K562 (cell line): ENCODE measurements around the gene DUSP28. TPM values are rescaled to one million over a fixed set of nuclear protein-coding genes. Genes with fewer than 3 reads are reported as not detected.
A peak's percentile ranks its signal among the peaks of the same experiment; 100 is the strongest.

Source experiments
- BCLAF1 ChIP-seq, 2 experiments: fragments of 450-650 bp in 1 of 2; IDR thresholded peaks; 2 replicates each; pipeline ENCODE4 v1.6.1; 2011 to 2017; ENCODE audit warnings: low read depth in 2 of 2, antibody characterized with exemption in 1 of 2, borderline replicate concordance in 1 of 2, low read length in 1 of 2, mild to moderate bottlenecking in 1 of 2, mixed read lengths in 1 of 2; ENCODE audit not compliant: control insufficient read depth in 1 of 2
- CREBBP ChIP-seq: IDR thresholded peaks from one replicate; pipeline ENCODE4 v1.6.1; 2012; ENCODE audit warnings: low read depth, mild to moderate bottlenecking, control low read depth, inconsistent platforms, low read length
- E2F6 ChIP-seq, 2 experiments: IDR thresholded peaks; 2 replicates each; pipeline ENCODE4 v1.6.1; 2011; ENCODE audit warnings: borderline replicate concordance in 1 of 2, control low read depth in 1 of 2, low read depth in 1 of 2, low read length in 1 of 2, mild to moderate bottlenecking in 1 of 2, mixed read lengths in 1 of 2, moderate library complexity in 1 of 2; ENCODE audit not compliant: insufficient read depth in 1 of 2, insufficient read length in 1 of 2, poor library complexity in 1 of 2, severe bottlenecking in 1 of 2; ENCODE audit errors: extremely low read depth in 1 of 2
- ETV6 ChIP-seq, 3 experiments: fragments of 150-350 bp in 1 of 3; sonication (generic) in 1 of 3; formaldehyde crosslinking in 1 of 3; IDR thresholded peaks; 2 replicates each; pipeline versions ENCODE4 v1.6.1 to v1.8.0; 2014 to 2022; ENCODE audit warnings: borderline replicate concordance in 2 of 3, low read depth in 2 of 3, antibody characterized with exemption in 1 of 3, low read length in 1 of 3, mild to moderate bottlenecking in 1 of 3, missing genetic modification reagents in 1 of 3
- HBP1 ChIP-seq: fragments of 450-650 bp; formaldehyde crosslinking; IDR thresholded peaks from 2 replicates; pipeline ENCODE4 v1.4.0; 2022; ENCODE audit warnings: missing genetic modification characterization
- JUND ChIP-seq, 2 experiments: IDR thresholded peaks; 2 replicates in 1 of 2; 3 replicates in 1 of 2; pipeline ENCODE4 v1.6.1; 2011; ENCODE audit warnings: borderline replicate concordance in 2 of 2, low read depth in 2 of 2, low read length in 2 of 2, improper control_type of control experiment in 1 of 2, missing biosample characterization in 1 of 2, missing genetic modification characterization in 1 of 2, missing genetic modification reagents in 1 of 2
- PBX2 ChIP-seq, 2 experiments: IDR thresholded peaks in 1 of 2; conservative IDR thresholded peaks in 1 of 2; 2 replicates each; pipeline ENCODE4 v1.6.1; 2016; ENCODE audit warnings: low read depth in 2 of 2, mild to moderate bottlenecking in 1 of 2, missing compliant biosample characterization in 1 of 2, missing genetic modification characterization in 1 of 2, moderate library complexity in 1 of 2
- POLR3A ChIP-seq: IDR thresholded peaks from 2 replicates; pipeline ENCODE4 v1.6.1; 2011; ENCODE audit warnings: borderline replicate concordance, mild to moderate bottlenecking, moderate library complexity; ENCODE audit not compliant: insufficient read length, insufficient read depth; ENCODE audit errors: extremely low read depth
- SMARCC2 ChIP-seq: fragments of 450-650 bp; IDR thresholded peaks from 2 replicates; pipeline ENCODE4 v1.6.1; 2017; ENCODE audit warnings: antibody characterized with exemption, moderate library complexity, mild to moderate bottlenecking, low read depth
- TAL1 ChIP-seq: fragments of 450-650 bp; IDR thresholded peaks from 2 replicates; pipeline ENCODE4 v1.6.1; 2016; ENCODE audit warnings: mild to moderate bottlenecking
- TARDBP ChIP-seq: fragments of 450-650 bp; IDR thresholded peaks from 2 replicates; pipeline ENCODE4 v1.6.1; 2016
- TCF7 ChIP-seq: sonication (generic); IDR thresholded peaks from 2 replicates; pipeline ENCODE4 v1.6.1; 2016; ENCODE audit warnings: antibody characterized with exemption, borderline replicate concordance
- U2AF1 ChIP-seq: fragments of 200-400 bp; formaldehyde crosslinking; optimal IDR thresholded peaks from 2 replicates; pipeline ENCODE3; 2017; ENCODE audit warnings: mild to moderate bottlenecking, low read depth, low read length, moderate library complexity
- ZNF23 ChIP-seq: fragments of 250-450 bp; sonication (Bioruptor Pico); IDR thresholded peaks from 2 replicates; pipeline ENCODE4 v1.4.0; 2020; ENCODE audit warnings: mild to moderate bottlenecking
- ZNF764 ChIP-seq: fragments of 250-450 bp; sonication (Bioruptor Pico); IDR thresholded peaks from 2 replicates; pipeline ENCODE4 v1.4.0; 2020; ENCODE audit warnings: low read depth, mild to moderate bottlenecking, moderate library complexity
- polyA plus RNA-seq, 8 experiments: library from polyadenylated mRNA; depleted of rRNA in 4 of 8; stranded (reverse) in 5 of 8; unstranded in 3 of 8; fragments of >200 nt; fragmentation: Nextera tagmentation in 2 of 8; fragmentation: Illumina TruSeq in 1 of 8; extraction: Ambion mirVana in 2 of 8; extraction: Trizol in 1 of 8; gene quantifications; 2 replicates each; pipeline versions ENCODE4 v1.2.1 to v1.2.3, GENCODE V29; 2011 to 2014; ENCODE audit warnings: inconsistent platforms in 1 of 8, missing spikeins in 1 of 8
- total RNA-seq, 7 experiments: library from RNA; depleted of rRNA in 6 of 7; stranded (reverse); fragments of >200 nt in 6 of 7; fragmentation: Illumina TruSeq in 2 of 7; extraction: Trizol in 2 of 7; gene quantifications; 2 replicates each; pipeline versions ENCODE4 v1.2.1 to v1.2.3, GENCODE V29; 2011 to 2021; ENCODE audit warnings: low replicate concordance in 1 of 7

DUSP28 gene
- total and polyA plus RNA-seq, 9 of the 15 experiments (the other 6 are each of a cell fraction or from before 2014, with no cell fraction given) = 2.8 to 8.1 (median 4.2) TPM

GRCh38 chr2:240565333-240566202 is 5.4 kb downstream of the DUSP28 start (continued):
- TF ChIP-seq PBX2 (CRISPR knock-in tag; IDR thresholded peaks at IDR 0.05; ENCODE audit: low read depth) = no peak
- no peak for TF ChIP-seq PBX2 (tag; conservative IDR thresholded peaks at IDR 0.05; ENCODE audit: low read depth)
- no peak for TF ChIP-seq CREBBP
- TF ChIP-seq ZNF764 = no peak
- no peak for TF ChIP-seq HBP1
- TF ChIP-seq SMARCC2 = peak; percentile 74; the same call in 1 of the 2 replicates
- TF ChIP-seq ETV6 (IDR thresholded peaks at IDR 0.05; ENCODE audit: borderline replicate concordance in 1 of 2, low read depth in 2 of 2, low read length in 1 of 2) = peak; percentile 56 to 59; a peak in 2 of 4 replicates
- no peak for TF ChIP-seq ETV6 (CRISPR knock-in tag; IDR thresholded peaks at IDR 0.05; ENCODE audit: borderline replicate concordance)
- no peak for TF ChIP-seq POLR3A
- no peak for TF ChIP-seq BCLAF1 (IDR thresholded peaks at IDR 0.05; ENCODE audit: borderline replicate concordance in 1 of 2, control insufficient read depth in 1 of 2, low read depth in 2 of 2, low read length in 1 of 2)
- peak in 1 of 2 experiments; percentile 16 for TF ChIP-seq E2F6 (IDR thresholded peaks at IDR 0.05; ENCODE audit: borderline replicate concordance in 1 of 2, extremely low read depth in 1 of 2, insufficient read depth in 1 of 2, insufficient read length in 1 of 2, low read depth in 1 of 2, low read length in 1 of 2, poor library complexity in 1 of 2, severe bottlenecking in 1 of 2)
- TF ChIP-seq TCF7 = 0 out of 2 replicates have a peak, but pooled peaks have one; percentile 55
- no peak for TF ChIP-seq U2AF1
- peak; percentile 78 for TF ChIP-seq TAL1
- peak; percentile 99 for TF ChIP-seq JUND (IDR thresholded peaks at IDR 0.05; ENCODE audit: borderline replicate concordance, low read depth, low read length)
- peak; percentile 97; the same call in 2 of the 3 replicates for TF ChIP-seq JUND (tag; IDR thresholded peaks at IDR 0.05; ENCODE audit: borderline replicate concordance, low read depth, low read length)
- no peak for TF ChIP-seq ZNF23 (CRISPR knock-in tag)
- no peak for TF ChIP-seq TARDBP
